Colon (tissue), 2 donors: Measurements from ENCODE around the gene PRKN.

Experiments
- FAIRE-seq: peaks from 2 replicates; lab custom pipeline; 2012; peaks lifted over from hg19 to GRCh38; lab: Jason Lieb, UNC
- donor health status: control.
- donor health status: control.

PRKN gene

GRCh38 chr6:161956082-161956481, 771.5 kb downstream of the PRKN start:
- FAIRE-seq, result no peak

GRCh38 chr6:161954699-161955276, 772.8 kb downstream of the PRKN start:
- FAIRE-seq, result no peak

- FAIRE-seq, result no peak
Observed at GRCh38 chr6:161954077-161954476, 773.5 kb downstream of the PRKN start.

GRCh38 chr6:161951126-161951525, 776.4 kb downstream of the PRKN start:
- no peak for FAIRE-seq

GRCh38 chr6:161949531-161949930, 778.0 kb downstream of the PRKN start:
- FAIRE-seq, result no peak

- no peak for FAIRE-seq
Observed at GRCh38 chr6:161948462-161948861, 779.1 kb downstream of the PRKN start.

- FAIRE-seq, result no peak
Observed at GRCh38 chr6:161947371-161947770, 780.2 kb downstream of the PRKN start.

- FAIRE-seq, result no peak
Observed at GRCh38 chr6:161946461-161946860, 781.1 kb downstream of the PRKN start.

GRCh38 chr6:161943561-161943960, 784.0 kb downstream of the PRKN start:
- FAIRE-seq, result no peak

- FAIRE-seq, result no peak
Observed at GRCh38 chr6:161941565-161941964, 786.0 kb downstream of the PRKN start.

- FAIRE-seq, result no peak
Observed at GRCh38 chr6:161940519-161940918, 787.0 kb downstream of the PRKN start.

- FAIRE-seq, result no peak
Observed at GRCh38 chr6:161926324-161926723, 801.2 kb downstream of the PRKN start.

GRCh38 chr6:161924516-161925116, 803.0 kb downstream of the PRKN start:
- FAIRE-seq, result no peak

- FAIRE-seq, result peak; percentile 24
Observed at GRCh38 chr6:161922631-161923119, 804.9 kb downstream of the PRKN start.

GRCh38 chr6:161921602-161922395, 805.8 kb downstream of the PRKN start:
- FAIRE-seq, result no peak

GRCh38 chr6:161919691-161920090, 807.9 kb downstream of the PRKN start:
- no peak for FAIRE-seq

- no peak for FAIRE-seq
Observed at GRCh38 chr6:161918628-161919205, 808.8 kb downstream of the PRKN start.

- FAIRE-seq, result no peak
Observed at GRCh38 chr6:161918109-161918531, 809.4 kb downstream of the PRKN start.

GRCh38 chr6:161917645-161918044, 809.9 kb downstream of the PRKN start:
- FAIRE-seq, result no peak

GRCh38 chr6:161915456-161915964, 812.1 kb downstream of the PRKN start:
- FAIRE-seq, result no peak

GRCh38 chr6:161908872-161909271, 818.7 kb downstream of the PRKN start:
- no peak for FAIRE-seq

- no peak for FAIRE-seq
Observed at GRCh38 chr6:161906571-161906970, 821.0 kb downstream of the PRKN start.
